Tibial nerve (tissue), 3 donors: ENCODE measurements around the gene TCF4.

ENCODE experiments used
- POLR2A ChIP-seq, 2 donors: fragments of 450-650 bp; IDR thresholded peaks; one replicate each; pipeline ENCODE4 v1.6.1; 2017; ENCODE audit warnings: antibody characterized with exemption in 2 of 2, mild to moderate bottlenecking in 2 of 2, moderate library complexity in 2 of 2
- TF ChIP-seq, protein P1 (sequence below), 5 experiments: fragments of 200-600 bp in 3 of 5; fragments of 450-650 bp in 2 of 5; sonication (generic) in 3 of 5; IDR thresholded peaks; one replicate each; pipeline ENCODE4 v1.5.1; 2016 to 2019; ENCODE audit warnings: antibody characterized with exemption in 5 of 5, mild to moderate bottlenecking in 3 of 5, moderate library complexity in 2 of 5

DNA sequence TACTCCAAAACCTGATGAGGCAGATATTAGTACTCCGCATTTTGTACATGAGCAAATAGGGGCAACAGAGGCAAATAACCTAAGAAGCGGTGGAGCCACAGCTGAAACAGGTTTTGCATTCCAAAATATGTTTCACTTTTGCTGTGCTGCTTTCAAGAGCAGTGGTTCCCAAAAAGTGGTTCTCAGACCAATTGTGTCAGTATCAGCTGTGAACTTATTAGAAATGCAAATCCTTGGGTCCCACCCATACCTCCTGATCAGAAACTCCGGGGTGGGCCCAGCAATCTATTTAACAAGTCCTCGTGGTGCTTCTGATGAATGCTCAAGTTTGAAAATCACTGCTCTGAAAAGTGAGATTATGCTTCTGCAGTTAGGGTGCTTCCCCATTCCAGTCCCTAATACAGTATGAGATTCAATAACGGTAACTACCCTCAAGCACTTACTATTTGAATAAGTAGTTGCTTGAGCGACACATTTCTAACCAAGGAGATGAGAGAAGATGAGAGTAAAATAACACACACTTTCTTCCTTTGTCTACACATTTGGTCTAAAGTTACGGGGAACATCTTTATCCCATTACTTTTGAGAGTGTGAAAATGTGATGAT lies 17.8 kb upstream of the TCF4 start:
- TF ChIP-seq POLR2A (IDR thresholded peaks at IDR 0.05) = no peak
- TF ChIP-seq, protein P1, sequence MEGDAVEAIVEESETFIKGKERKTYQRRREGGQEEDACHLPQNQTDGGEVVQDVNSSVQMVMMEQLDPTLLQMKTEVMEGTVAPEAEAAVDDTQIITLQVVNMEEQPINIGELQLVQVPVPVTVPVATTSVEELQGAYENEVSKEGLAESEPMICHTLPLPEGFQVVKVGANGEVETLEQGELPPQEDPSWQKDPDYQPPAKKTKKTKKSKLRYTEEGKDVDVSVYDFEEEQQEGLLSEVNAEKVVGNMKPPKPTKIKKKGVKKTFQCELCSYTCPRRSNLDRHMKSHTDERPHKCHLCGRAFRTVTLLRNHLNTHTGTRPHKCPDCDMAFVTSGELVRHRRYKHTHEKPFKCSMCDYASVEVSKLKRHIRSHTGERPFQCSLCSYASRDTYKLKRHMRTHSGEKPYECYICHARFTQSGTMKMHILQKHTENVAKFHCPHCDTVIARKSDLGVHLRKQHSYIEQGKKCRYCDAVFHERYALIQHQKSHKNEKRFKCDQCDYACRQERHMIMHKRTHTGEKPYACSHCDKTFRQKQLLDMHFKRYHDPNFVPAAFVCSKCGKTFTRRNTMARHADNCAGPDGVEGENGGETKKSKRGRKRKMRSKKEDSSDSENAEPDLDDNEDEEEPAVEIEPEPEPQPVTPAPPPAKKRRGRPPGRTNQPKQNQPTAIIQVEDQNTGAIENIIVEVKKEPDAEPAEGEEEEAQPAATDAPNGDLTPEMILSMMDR (IDR thresholded peaks at IDR 0.05) = no peak
